Upper lobe of right lung (tissue), 1 donor: ENCODE data around the gene AGT. TPM values are rescaled to one million over a fixed set of nuclear protein-coding genes. Genes with fewer than 3 reads are reported as not detected.

ENCODE experiments used
- ATAC-seq: fragments of 200-7000 bp; cut with Tn5 transposase; one replicate; pipeline ENCODE4 v1.9.1; 2020; ENCODE audit warnings: mild to moderate bottlenecking, moderate library complexity
- DNase-seq: peaks from one replicate; pipeline ENCODE4 v3.0.0-alpha.2; 2020
- H3K27ac ChIP-seq: fragments of 200-600 bp; one replicate; pipeline ENCODE4 v1.8.0; 2022
- H3K27me3 ChIP-seq: fragments of 200-600 bp; one replicate; pipeline ENCODE4 v1.8.0; 2022; ENCODE audit warnings: mild to moderate bottlenecking
- H3K36me3 ChIP-seq: fragments of 200-600 bp; one replicate; pipeline ENCODE4 v1.8.0; 2022
- H3K4me1 ChIP-seq: fragments of 200-600 bp; one replicate; pipeline ENCODE4 v1.8.0; 2022
- H3K4me3 ChIP-seq: fragments of 200-600 bp; one replicate; pipeline ENCODE4 v1.8.0; 2022; ENCODE audit warnings: mild to moderate bottlenecking
- H3K9me3 ChIP-seq: fragments of 200-600 bp; one replicate; pipeline ENCODE4 v1.8.0; 2022
- CTCF ChIP-seq: fragments of 200-600 bp; IDR thresholded peaks from one replicate; pipeline ENCODE4 v1.8.0; 2022; ENCODE audit warnings: antibody characterized with exemption
- intact Hi-C: fragments of 100-400 bp; cut with DNase I; formaldehyde crosslinking; loops from one replicate; pipeline ENCODE4 v1.11.0; 2022
- total RNA-seq: library from RNA; stranded (reverse); fragmentation: NEBNext Ultra II Directional; extraction: Animal tissue kit (Norgen Biotek cat#: 25700); gene quantifications from one replicate; pipeline ENCODE4 v1.2.1, GENCODE V29; 2021
- donor health status: DM: no; HTN: yes; CAD: no; lungs with severe emphysema.

AGT gene
- total RNA-seq, 1 donor from 2014 or later, result 1.8 TPM

GRCh38 chr1:230750986-230751625 lies 37.2 kb upstream of the AGT start:
- no peak overlapping the region for H3K4me3 ChIP-seq
- peaks cover 13% of the 10 kb centered on the region for H3K4me1 ChIP-seq
- intact Hi-C loops, result no loop called here
- no peaks in the 10 kb centered on the region for H3K9me3 ChIP-seq
- DNase-seq (no peak), ATAC-seq (no peak)
- no peaks in the 10 kb centered on the region for H3K27me3 ChIP-seq
- H3K27ac ChIP-seq, result peak overlapping the region; percentile 60
- no peaks in the 10 kb centered on the region for H3K36me3 ChIP-seq
- no peak for TF ChIP-seq CTCF

GRCh38 chr1:230750576-230750975 lies 36.7 kb upstream of the AGT start:
- TF ChIP-seq CTCF, result no peak
- Histone ChIP-seq H3K9me3 (no peaks in the 10 kb centered on the region), H3K27ac (peak overlapping the region; percentile 60), H3K36me3 (no peaks in the 10 kb centered on the region), H3K4me1 (peaks cover 13% of the 10 kb centered on the region), H3K4me3 (no peak overlapping the region), H3K27me3 (no peaks in the 10 kb centered on the region)
- ATAC-seq, result peak; percentile 35
- intact Hi-C loops, result no loop called here
- no peak for DNase-seq

GRCh38 chr1:230749635-230750034 lies 35.7 kb upstream of the AGT start:
- no peak for DNase-seq
- Histone ChIP-seq H3K4me1 (peaks cover 13% of the 10 kb centered on the region), H3K27ac (no peak overlapping the region), H3K36me3 (no peaks in the 10 kb centered on the region), H3K4me3 (no peak overlapping the region), H3K9me3 (no peaks in the 10 kb centered on the region), H3K27me3 (no peaks in the 10 kb centered on the region)
- no peak for ATAC-seq
- no peak for TF ChIP-seq CTCF
- intact Hi-C loops, result no loop called here

GRCh38 chr1:230749150-230749549 lies 35.2 kb upstream of the AGT start:
- no peak overlapping the region for H3K27ac ChIP-seq
- H3K27me3 ChIP-seq, result no peaks in the 10 kb centered on the region
- no peaks in the 10 kb centered on the region for H3K9me3 ChIP-seq
- no peaks in the 10 kb centered on the region for H3K36me3 ChIP-seq
- intact Hi-C loops, result no loop called here
- no peak for TF ChIP-seq CTCF
- peaks cover 13% of the 10 kb centered on the region for H3K4me1 ChIP-seq
- ATAC-seq (no peak), DNase-seq (no peak)
- H3K4me3 ChIP-seq, result peak overlapping the region; percentile 28

GRCh38 chr1:230747890-230748800 lies 34.2 kb upstream of the AGT start:
- peaks cover 8% of the 10 kb centered on the region for H3K4me1 ChIP-seq
- H3K27me3 ChIP-seq, result no peaks in the 10 kb centered on the region
- intact Hi-C loops, result no loop called here
- H3K9me3 ChIP-seq, result no peaks in the 10 kb centered on the region
- H3K4me3 ChIP-seq, result peak overlapping the region; percentile 28
- DNase-seq (no peak), ATAC-seq (peak; percentile 40)
- no peaks in the 10 kb centered on the region for H3K36me3 ChIP-seq
- no peak for TF ChIP-seq CTCF
- peak overlapping the region; percentile 42 for H3K27ac ChIP-seq
